ENCODE measurements around the gene GDF2. TPM values are rescaled to one million over a fixed set of nuclear protein-coding genes. Genes with fewer than 3 reads are reported as not detected.
A peak's percentile ranks its signal among the peaks of the same experiment; 100 is the strongest.

The GDF2 gene
- polyA plus RNA-seq = not detected
- long read RNA-seq, donor 1 = 0 reads
- long read RNA-seq, donor 2 = 0 reads
- long read RNA-seq, donor 3 = 0 reads
- long read RNA-seq, donor 4 = 0 reads
- long read RNA-seq, donor 5 = 0 reads
- long read RNA-seq, donor 6 = 0 reads
- long read RNA-seq, donor 7 = 0 reads
- long read RNA-seq, donor 8 = 0 reads
- long read RNA-seq, donor 9 = 0 reads
- long read RNA-seq, donor 10 = 0 reads
- long read RNA-seq, donor 11 = 0 reads

DNA sequence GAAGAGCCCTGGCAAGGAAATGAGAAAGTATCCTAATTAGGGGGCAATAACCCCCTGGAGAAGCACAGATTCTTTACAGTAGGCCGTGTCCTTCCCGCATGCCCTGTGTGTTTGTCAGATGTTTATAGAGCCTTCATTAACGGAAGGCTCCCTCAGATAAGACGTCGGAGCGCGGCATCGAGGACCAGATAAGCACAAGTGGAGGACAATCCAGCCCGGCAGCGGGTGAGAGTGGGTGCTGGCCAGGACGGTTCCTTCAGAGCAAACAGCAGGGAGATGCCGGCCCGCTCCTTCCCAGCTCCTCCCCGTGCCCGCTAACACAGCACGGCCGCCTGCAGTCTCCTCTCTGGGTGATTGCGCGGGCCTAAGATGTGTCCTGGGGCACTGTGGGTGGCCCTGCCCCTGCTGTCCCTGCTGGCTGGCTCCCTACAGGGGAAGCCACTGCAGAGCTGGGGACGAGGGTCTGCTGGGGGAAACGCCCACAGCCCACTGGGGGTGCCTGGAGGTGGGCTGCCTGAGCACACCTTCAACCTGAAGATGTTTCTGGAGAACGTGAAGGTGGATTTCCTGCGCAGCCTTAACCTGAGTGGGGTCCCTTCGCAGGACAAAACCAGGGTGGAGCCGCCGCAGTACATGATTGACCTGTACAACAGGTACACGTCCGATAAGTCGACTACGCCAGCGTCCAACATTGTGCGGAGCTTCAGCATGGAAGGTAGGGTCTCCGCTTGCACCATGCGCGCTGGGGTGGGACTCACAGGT is at the start of gene GDF2:
Gene GDF2 (plus strand): TSS at position 155 of the 762 bp plus-strand sequence. CDS start 215 bp downstream, at position 370.
- no CpG with 5 or more reads among the region's 35 CpGs for WGBS (ENCODE audit: insufficient coverage, low lambda C conversion rate)
- no peak for DNase-seq

DNA sequence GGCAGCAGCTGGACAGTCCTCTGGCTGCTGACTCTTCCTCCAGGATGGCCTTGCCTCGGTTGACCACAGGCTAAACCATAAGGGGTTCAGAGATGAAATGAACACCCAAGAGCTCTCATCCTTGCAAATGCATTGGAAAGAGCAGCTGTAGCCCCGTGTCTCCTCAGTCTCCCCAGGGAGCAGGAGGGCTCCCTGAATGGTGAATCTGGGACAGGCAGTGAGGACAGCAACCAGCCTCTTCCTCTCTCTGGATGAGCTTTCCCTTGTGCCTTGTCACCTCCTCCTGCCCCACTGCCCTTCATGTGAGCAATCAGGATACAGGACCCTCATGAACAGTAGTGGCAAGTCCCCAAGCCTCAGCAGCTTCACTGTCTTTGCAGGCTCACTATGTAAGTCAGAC is 46.2 kb upstream of the GDF2 start:
- Histone ChIP-seq H3K27ac (ENCODE audit: low read length) (peak overlapping the region; percentile 65), H3K4me1 (ENCODE audit: control insufficient read depth, insufficient read depth, low read length) (peaks cover 17% of the 10 kb centered on the region), H3K36me3 (ENCODE audit: control insufficient read depth, insufficient read depth, low read length) (no peaks in the 10 kb centered on the region), H3K9me3 (ENCODE audit: control insufficient read depth, low read depth, low read length) (peaks cover 8% of the 10 kb centered on the region), H3K4me3 (ENCODE audit: low read length) (no peak overlapping the region), H3K27me3 (ENCODE audit: control insufficient read depth, insufficient read depth, low read length) (no peaks in the 10 kb centered on the region)
- no CpG with 5 or more reads among the region's 2 CpGs for WGBS (ENCODE audit: insufficient coverage, low lambda C conversion rate)
- no peak for DNase-seq

More for the DNA sequence above, at the start of gene GDF2:
- no peak within 1 kb of the TSS for H3K4me3 ChIP-seq (ENCODE audit: low read length)
- no peaks in the 10 kb centered on the region for H3K4me1 ChIP-seq (ENCODE audit: control insufficient read depth, insufficient read depth, low read length)
- no peak within 1 kb of the TSS for H3K27ac ChIP-seq (ENCODE audit: low read length)
- H3K27me3 ChIP-seq (ENCODE audit: control insufficient read depth, insufficient read depth, low read length) = peaks cover 27% of the 10 kb centered on the region
- H3K36me3 ChIP-seq (ENCODE audit: control insufficient read depth, insufficient read depth, low read length) = no peaks in the 10 kb centered on the region
- H3K9me3 ChIP-seq (ENCODE audit: control insufficient read depth, low read depth, low read length) = no peaks in the 10 kb centered on the region

DNA sequence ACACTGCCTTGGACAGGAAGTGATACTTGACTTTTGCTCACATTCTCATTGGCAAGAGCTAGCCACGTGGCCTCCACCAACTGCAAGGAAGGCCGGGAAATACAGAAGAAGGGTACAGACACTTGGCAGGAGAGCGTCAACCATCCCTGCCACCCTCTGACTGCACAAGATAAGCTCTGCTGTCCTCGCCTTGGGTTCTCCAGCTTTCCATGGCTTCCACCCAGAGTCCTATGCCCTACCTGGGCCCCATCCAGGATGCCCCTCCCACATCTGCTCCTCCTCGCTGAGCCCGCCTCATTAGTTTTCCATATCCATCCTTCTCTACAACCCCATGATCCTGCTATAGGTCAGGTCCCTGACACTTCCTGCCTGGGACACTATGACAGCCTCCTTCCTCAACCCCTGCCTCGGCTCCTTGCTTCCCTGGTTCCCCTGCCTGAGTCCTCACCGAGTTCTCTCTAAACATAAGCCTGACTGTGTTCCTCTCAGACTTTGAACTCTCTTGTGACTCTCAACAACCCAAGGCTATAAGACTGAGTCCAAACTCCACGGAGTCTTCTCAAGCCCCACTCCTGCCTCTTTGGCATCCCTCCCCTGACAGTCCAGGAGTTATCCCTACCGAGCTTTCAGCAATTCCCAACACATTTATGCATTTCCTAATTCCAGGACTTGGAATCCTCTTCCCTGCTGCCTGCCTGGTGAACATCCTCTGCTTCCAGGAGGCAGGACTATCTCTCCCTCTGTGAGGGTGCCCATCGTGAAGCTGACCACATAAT is 45.5 kb upstream of the GDF2 start:
- Histone ChIP-seq H3K27me3 (ENCODE audit: control insufficient read depth, insufficient read depth, low read length) (no peaks in the 10 kb centered on the region), H3K36me3 (ENCODE audit: control insufficient read depth, insufficient read depth, low read length) (no peaks in the 10 kb centered on the region), H3K4me1 (ENCODE audit: control insufficient read depth, insufficient read depth, low read length) (peaks cover 17% of the 10 kb centered on the region), H3K4me3 (ENCODE audit: low read length) (no peak overlapping the region), H3K27ac (ENCODE audit: low read length) (peak overlapping the region; percentile 65), H3K9me3 (ENCODE audit: control insufficient read depth, low read depth, low read length) (peaks cover 8% of the 10 kb centered on the region)
- WGBS (ENCODE audit: insufficient coverage, low lambda C conversion rate) = 20% methylated on average over 1 of the region's 11 CpGs
- DNase-seq = peak; percentile 73 to 83

DNA sequence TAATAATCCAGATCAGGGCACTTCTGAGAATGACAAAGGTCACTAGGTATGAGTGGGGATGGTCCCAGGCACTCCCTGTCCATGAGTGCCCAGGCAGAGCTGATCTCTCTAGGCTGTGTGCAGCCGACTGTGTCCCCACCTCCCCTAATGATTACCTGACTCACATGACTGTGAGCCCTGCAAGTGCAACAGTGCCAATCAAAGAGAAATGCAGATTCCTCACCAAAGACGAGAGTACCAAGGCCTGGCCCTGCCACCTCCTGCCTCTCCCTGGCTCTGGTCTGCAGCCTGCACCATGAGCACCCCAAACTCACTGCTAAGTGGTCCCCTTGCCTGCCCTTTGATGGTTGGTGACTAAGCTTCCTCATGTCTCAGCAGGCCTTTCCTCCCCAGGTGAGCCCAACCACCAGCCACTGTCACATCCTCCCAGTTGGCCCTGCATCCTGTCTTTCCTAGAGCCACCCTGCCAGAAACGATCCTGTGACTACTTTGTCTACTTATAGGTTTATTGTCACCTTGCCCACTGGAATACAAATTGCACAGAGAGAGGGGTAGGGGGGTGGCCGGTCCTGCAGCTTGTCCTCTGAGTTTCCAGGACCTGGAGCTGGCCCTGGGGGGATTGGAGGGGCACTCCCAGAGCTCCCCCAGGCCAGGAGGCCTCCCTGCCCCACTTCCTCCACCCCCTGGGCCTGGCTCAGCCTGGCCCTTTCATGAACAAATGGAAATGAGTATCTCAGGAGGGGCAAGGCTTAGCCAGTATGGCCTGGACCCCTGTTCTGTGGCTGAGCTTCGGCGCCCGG is 44.7 kb upstream of the GDF2 start:
- Histone ChIP-seq H3K27ac (ENCODE audit: low read length) (peak overlapping the region; percentile 65), H3K4me3 (ENCODE audit: low read length) (no peak overlapping the region), H3K27me3 (ENCODE audit: control insufficient read depth, insufficient read depth, low read length) (peaks cover 5% of the 10 kb centered on the region), H3K36me3 (ENCODE audit: control insufficient read depth, insufficient read depth, low read length) (no peaks in the 10 kb centered on the region), H3K9me3 (ENCODE audit: control insufficient read depth, low read depth, low read length) (peaks cover 6% of the 10 kb centered on the region), H3K4me1 (ENCODE audit: control insufficient read depth, insufficient read depth, low read length) (peaks cover 17% of the 10 kb centered on the region)
- DNase-seq = peak in 1 of 2 donors; percentile 30
- WGBS (ENCODE audit: insufficient coverage, low lambda C conversion rate) = no CpG with 5 or more reads among the region's 7 CpGs

DNA sequence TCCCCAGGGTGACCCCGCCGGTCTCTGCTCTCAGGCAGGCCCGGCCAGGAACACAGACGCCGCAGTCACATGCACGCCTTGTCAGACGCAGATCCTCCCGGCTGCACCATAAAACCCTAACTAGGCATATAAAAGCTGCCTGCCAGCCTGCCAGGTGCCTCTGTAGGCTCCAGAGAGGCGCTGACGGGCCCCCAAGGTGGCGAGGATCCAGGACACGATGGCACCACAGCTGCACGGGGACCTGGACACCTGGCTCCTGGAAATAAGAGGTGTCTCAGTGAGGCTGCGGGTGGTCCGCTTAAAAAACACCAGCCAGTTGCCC is 44.1 kb upstream of the GDF2 start:
- peaks cover 17% of the 10 kb centered on the region for H3K4me1 ChIP-seq (ENCODE audit: control insufficient read depth, insufficient read depth, low read length)
- H3K9me3 ChIP-seq (ENCODE audit: control insufficient read depth, low read depth, low read length) = peaks cover 3% of the 10 kb centered on the region
- WGBS (ENCODE audit: insufficient coverage, low lambda C conversion rate) = no CpG with 5 or more reads among the region's 15 CpGs
- no peak overlapping the region for H3K4me3 ChIP-seq (ENCODE audit: low read length)
- DNase-seq = no peak
- peak overlapping the region; percentile 65 for H3K27ac ChIP-seq (ENCODE audit: low read length)
- peaks cover 5% of the 10 kb centered on the region for H3K27me3 ChIP-seq (ENCODE audit: control insufficient read depth, insufficient read depth, low read length)
- no peaks in the 10 kb centered on the region for H3K36me3 ChIP-seq (ENCODE audit: control insufficient read depth, insufficient read depth, low read length)

DNA sequence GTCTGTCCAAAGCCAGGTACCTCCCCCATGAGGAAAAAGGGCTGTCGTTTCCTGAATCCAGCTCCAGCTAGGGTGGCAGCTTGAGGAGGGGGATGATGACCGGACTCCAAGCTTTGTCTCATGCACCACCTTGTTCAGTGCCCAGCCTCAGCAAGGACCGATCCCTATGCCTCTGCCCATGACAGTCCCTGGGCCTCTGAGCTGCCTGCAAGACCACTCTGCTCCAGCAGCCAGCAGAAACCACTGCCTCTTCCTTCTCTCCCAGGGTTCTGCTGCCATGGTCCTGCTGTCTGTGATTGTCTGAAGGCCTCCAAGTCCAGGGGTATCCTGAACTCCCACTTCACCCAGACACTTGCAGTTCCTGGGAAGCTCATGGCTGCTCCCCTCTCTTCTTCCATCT is 43.5 kb upstream of the GDF2 start:
- no peaks in the 10 kb centered on the region for H3K36me3 ChIP-seq (ENCODE audit: control insufficient read depth, insufficient read depth, low read length)
- peaks cover 5% of the 10 kb centered on the region for H3K27me3 ChIP-seq (ENCODE audit: control insufficient read depth, insufficient read depth, low read length)
- H3K4me3 ChIP-seq (ENCODE audit: low read length) = no peak overlapping the region
- H3K27ac ChIP-seq (ENCODE audit: low read length) = no peak overlapping the region
- no CpG with 5 or more reads among the region's 3 CpGs for WGBS (ENCODE audit: insufficient coverage, low lambda C conversion rate)
- no peak for DNase-seq
- H3K9me3 ChIP-seq (ENCODE audit: control insufficient read depth, low read depth, low read length) = no peaks in the 10 kb centered on the region
- peaks cover 17% of the 10 kb centered on the region for H3K4me1 ChIP-seq (ENCODE audit: control insufficient read depth, insufficient read depth, low read length)

DNA sequence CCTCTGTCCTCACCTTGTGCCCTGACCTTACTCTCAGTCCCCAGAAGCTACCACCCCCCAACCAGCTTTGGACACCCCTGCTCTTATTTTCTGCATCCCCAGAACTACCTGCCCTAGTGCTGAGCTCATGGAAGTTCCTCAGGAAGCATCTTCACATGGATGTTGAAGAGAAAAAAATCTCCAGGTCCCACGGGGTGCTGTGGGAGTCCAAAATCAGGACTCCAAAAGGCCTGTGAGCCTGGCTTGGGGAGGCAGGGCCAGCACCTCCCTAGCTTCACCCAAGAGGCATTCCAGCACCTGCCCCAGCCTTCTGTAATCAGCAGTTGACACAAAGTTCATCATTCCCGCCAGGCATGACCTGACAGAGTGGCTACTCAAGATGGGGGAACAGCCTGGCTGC is 43.0 kb upstream of the GDF2 start:
- DNase-seq = no peak
- H3K4me3 ChIP-seq (ENCODE audit: low read length) = no peak overlapping the region
- no CpG with 5 or more reads among the region's 2 CpGs for WGBS (ENCODE audit: insufficient coverage, low lambda C conversion rate)

DNA sequence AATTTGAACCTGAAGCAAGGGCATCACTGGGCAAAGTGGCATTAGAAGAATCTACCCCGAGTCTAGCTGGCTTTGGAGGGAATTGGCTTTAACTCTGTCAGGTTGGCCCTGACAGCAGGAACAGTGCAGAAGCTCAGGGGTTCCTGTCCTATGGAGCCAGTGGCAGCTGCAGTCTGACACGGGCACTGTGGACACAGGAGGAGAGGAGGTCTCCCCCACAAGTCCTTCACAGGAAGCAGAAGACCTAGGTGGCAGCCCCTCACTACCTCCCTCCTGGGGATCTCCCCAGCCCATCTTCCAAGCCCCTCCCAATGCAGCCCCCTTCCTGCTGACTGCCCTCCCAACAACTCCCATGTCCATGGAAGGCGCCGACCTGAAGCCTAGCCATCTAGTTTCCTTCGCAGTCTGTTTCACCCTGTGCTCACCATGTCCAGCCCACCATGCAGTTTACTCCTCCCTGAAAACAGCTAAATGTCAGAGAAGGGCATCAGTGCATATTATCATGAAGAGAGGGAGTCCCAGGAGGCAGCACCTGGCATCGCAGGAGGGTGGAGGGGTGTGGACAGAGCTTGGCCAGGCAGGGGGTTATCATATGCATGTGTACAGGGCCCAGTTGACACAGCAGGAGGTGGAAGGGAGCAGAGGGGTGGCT is 40.1 kb upstream of the GDF2 start:
- peaks cover 13% of the 10 kb centered on the region for H3K27me3 ChIP-seq (ENCODE audit: control insufficient read depth, insufficient read depth, low read length)
- no CpG with 5 or more reads among the region's 6 CpGs for WGBS (ENCODE audit: insufficient coverage, low lambda C conversion rate)

More for the DNA sequence above, 43.0 kb upstream of the GDF2 start:
- H3K36me3 ChIP-seq (ENCODE audit: control insufficient read depth, insufficient read depth, low read length) = no peaks in the 10 kb centered on the region
- no peak overlapping the region for H3K27ac ChIP-seq (ENCODE audit: low read length)
- peaks cover 17% of the 10 kb centered on the region for H3K4me1 ChIP-seq (ENCODE audit: control insufficient read depth, insufficient read depth, low read length)
- H3K9me3 ChIP-seq (ENCODE audit: control insufficient read depth, low read depth, low read length) = no peaks in the 10 kb centered on the region
- peaks cover 6% of the 10 kb centered on the region for H3K27me3 ChIP-seq (ENCODE audit: control insufficient read depth, insufficient read depth, low read length)

DNA sequence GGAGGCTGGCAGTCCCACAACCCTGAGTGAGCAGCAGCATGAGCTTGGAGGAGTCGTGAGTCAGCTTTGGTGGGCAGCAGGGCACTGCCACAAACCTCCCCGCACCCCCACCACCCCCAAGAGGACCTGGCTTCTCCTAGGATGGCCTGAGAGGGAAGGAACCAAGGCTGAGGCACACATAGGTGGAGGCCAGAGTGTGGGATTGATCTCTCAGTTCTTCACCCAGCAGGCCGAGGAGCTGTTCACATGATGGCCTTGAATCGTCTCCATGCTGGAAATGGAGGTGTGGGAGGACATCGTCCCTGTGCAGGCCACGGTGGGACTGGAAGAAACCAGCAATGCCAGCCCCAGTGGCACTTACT is 39.6 kb upstream of the GDF2 start:
- no peak for DNase-seq
- H3K27ac ChIP-seq (ENCODE audit: low read length) = no peak overlapping the region

More for the DNA sequence above, 40.1 kb upstream of the GDF2 start:
- H3K4me3 ChIP-seq (ENCODE audit: low read length) = no peak overlapping the region
- no peak overlapping the region for H3K27ac ChIP-seq (ENCODE audit: low read length)
- peaks cover 9% of the 10 kb centered on the region for H3K4me1 ChIP-seq (ENCODE audit: control insufficient read depth, insufficient read depth, low read length)
- DNase-seq = no peak
- no peaks in the 10 kb centered on the region for H3K9me3 ChIP-seq (ENCODE audit: control insufficient read depth, low read depth, low read length)
- no peaks in the 10 kb centered on the region for H3K36me3 ChIP-seq (ENCODE audit: control insufficient read depth, insufficient read depth, low read length)

More for the DNA sequence above, 39.6 kb upstream of the GDF2 start:
- H3K9me3 ChIP-seq (ENCODE audit: control insufficient read depth, low read depth, low read length) = no peaks in the 10 kb centered on the region
- H3K36me3 ChIP-seq (ENCODE audit: control insufficient read depth, insufficient read depth, low read length) = no peaks in the 10 kb centered on the region
- H3K27me3 ChIP-seq (ENCODE audit: control insufficient read depth, insufficient read depth, low read length) = peaks cover 13% of the 10 kb centered on the region
- no CpG with 5 or more reads among the region's 6 CpGs for WGBS (ENCODE audit: insufficient coverage, low lambda C conversion rate)
- H3K4me1 ChIP-seq (ENCODE audit: control insufficient read depth, insufficient read depth, low read length) = peaks cover 4% of the 10 kb centered on the region
- H3K4me3 ChIP-seq (ENCODE audit: low read length) = no peak overlapping the region
